IMR-90 (cell line): ENCODE results near the gene COLQ. TPM values are rescaled to one million over a fixed set of nuclear protein-coding genes. Genes with fewer than 3 reads are reported as not detected.

Source experiments
- ATAC-seq: fragments of 200-7000 bp; cut with Tn5 transposase; 2 replicates; pipeline ENCODE4 v1.9.1; 2020; ENCODE audit warnings: low read depth, mild to moderate bottlenecking, moderate library complexity
- BruUV-seq: library from RNA; stranded (reverse); fragments of 400-500 nt; replicated peaks from 2 replicates; lab custom pipeline; 2021; lab: Mats Ljungman, UMichigan
- CTCF ChIA-PET: fragments of 300-600 bp; formaldehyde crosslinking; extraction: SDS; loops from one replicate; lab custom pipeline; 2021; ENCODE audit warnings: antibody characterized with exemption; lab: Yijun Ruan, JAX
- POLR2A ChIA-PET: fragments of 300-600 bp; sonication (Branson Sonifier 250); formaldehyde crosslinking; loops from one replicate; lab custom pipeline; 2022; ENCODE audit warnings: antibody characterized with exemption; ENCODE audit not compliant: unreplicated experiment; lab: Charles Lee
- DNase-seq: peaks from one replicate; pipeline ENCODE4 v3.0.0; 2013
- H2AFZ ChIP-seq: replicated peaks from 2 replicates; pipeline ENCODE3; 2013; ENCODE audit warnings: low read length, mild to moderate bottlenecking; ENCODE audit not compliant: poor library complexity
- H2AK5ac ChIP-seq: 2 replicates; pipeline ENCODE4 v1.6.1; 2013; ENCODE audit warnings: low read depth, low read length, inconsistent platforms
- H2AK9ac ChIP-seq: replicated peaks from 2 replicates; pipeline ENCODE3; 2013; ENCODE audit warnings: mild to moderate bottlenecking, low read depth, low read length, moderate library complexity; ENCODE audit not compliant: poor library complexity
- H2BK120ac ChIP-seq: 2 replicates; pipeline ENCODE4 v1.6.1; 2013; ENCODE audit warnings: low read depth, low read length, inconsistent platforms
- H2BK15ac ChIP-seq: 3 replicates; pipeline ENCODE4 v1.6.1; 2013; ENCODE audit warnings: low read depth, low read length, inconsistent platforms
- H2BK20ac ChIP-seq: 2 replicates; pipeline ENCODE4 v1.6.1; 2013; ENCODE audit warnings: low read depth, mild to moderate bottlenecking, inconsistent platforms, low read length, moderate library complexity
- H2BK5ac ChIP-seq: 2 replicates; pipeline ENCODE4 v1.6.1; 2013; ENCODE audit warnings: mild to moderate bottlenecking, low read depth, low read length, inconsistent platforms; ENCODE audit not compliant: poor library complexity, severe bottlenecking
- H3K14ac ChIP-seq: replicated peaks from 2 replicates; pipeline ENCODE4 v1.6.1; 2013; ENCODE audit warnings: low read depth, low read length, inconsistent platforms
- H3K18ac ChIP-seq: 2 replicates; pipeline ENCODE4 v1.6.1; 2013; ENCODE audit warnings: low read depth, low read length, control low read depth
- H3K23ac ChIP-seq: 2 replicates; pipeline ENCODE4 v1.6.1; 2013; ENCODE audit warnings: low read depth, low read length, inconsistent platforms
- H3K27ac ChIP-seq: 2 replicates; pipeline ENCODE4 v1.5.1; 2013; ENCODE audit warnings: mild to moderate bottlenecking, control low read depth, low read length; ENCODE audit not compliant: insufficient read depth
- H3K27me3 ChIP-seq: 2 replicates; pipeline ENCODE4 v1.6.1; 2013; ENCODE audit warnings: low read length; ENCODE audit not compliant: control insufficient read depth, insufficient read depth
- H3K36me3 ChIP-seq: 2 replicates; pipeline ENCODE4 v1.6.1; 2013; ENCODE audit warnings: low read length, mixed read lengths; ENCODE audit not compliant: control insufficient read depth, insufficient read depth
- H3K4ac ChIP-seq: 2 replicates; pipeline ENCODE4 v1.6.1; 2013; ENCODE audit warnings: low read depth, low read length, inconsistent platforms
- H3K4me1 ChIP-seq: 2 replicates; pipeline ENCODE4 v1.6.1; 2013; ENCODE audit warnings: low read length, mixed read lengths; ENCODE audit not compliant: control insufficient read depth, insufficient read depth
- H3K4me2 ChIP-seq: 2 replicates; pipeline ENCODE4 v1.6.1; 2013; ENCODE audit warnings: low read depth, mild to moderate bottlenecking, control low read depth, low read length, moderate library complexity
- H3K4me3 ChIP-seq: 2 replicates; pipeline ENCODE4 v1.5.1; 2013; ENCODE audit warnings: low read depth, mild to moderate bottlenecking, control low read depth, low read length, moderate library complexity; ENCODE audit not compliant: insufficient read depth
- H3K56ac ChIP-seq: 2 replicates; pipeline ENCODE4 v1.6.1; 2013; ENCODE audit warnings: low read length, inconsistent platforms; ENCODE audit not compliant: insufficient read depth; ENCODE audit errors: extremely low read depth
- H3K79me1 ChIP-seq, 2 experiments: 2 replicates each; pipeline ENCODE4 v1.6.1; 2013; ENCODE audit warnings: low read length in 2 of 2, inconsistent platforms in 1 of 2, low read depth in 1 of 2
- H3K9ac ChIP-seq: 2 replicates; pipeline ENCODE4 v1.6.1; 2013; ENCODE audit warnings: low read depth, low read length, control low read depth
- H3K9me1 ChIP-seq: 2 replicates; pipeline ENCODE4 v1.6.1; 2013; ENCODE audit warnings: low read length, inconsistent platforms; ENCODE audit not compliant: insufficient read depth
- H3K9me3 ChIP-seq: 2 replicates; pipeline ENCODE4 v1.6.1; 2013; ENCODE audit warnings: low read length; ENCODE audit not compliant: control insufficient read depth, insufficient read depth
- H4K20me1 ChIP-seq: 2 replicates; pipeline ENCODE4 v1.6.1; 2013; ENCODE audit warnings: low read length, inconsistent platforms; ENCODE audit not compliant: insufficient read depth
- H4K5ac ChIP-seq: 2 replicates; pipeline ENCODE4 v1.6.1; 2013; ENCODE audit warnings: mild to moderate bottlenecking, low read depth, low read length, control low read depth
- H4K8ac ChIP-seq, 2 experiments: 2 replicates each; pipeline ENCODE4 v1.6.1; 2013; ENCODE audit warnings: low read depth in 2 of 2, low read length in 2 of 2, control low read depth in 1 of 2, inconsistent platforms in 1 of 2
- H4K91ac ChIP-seq: 2 replicates; pipeline ENCODE4 v1.6.1; 2013; ENCODE audit warnings: low read depth, low read length, inconsistent platforms; ENCODE audit not compliant: insufficient read depth
- BHLHE40 ChIP-seq: fragments of 150-350 bp; IDR thresholded peaks from 2 replicates; pipeline ENCODE4 v1.6.1; 2016; ENCODE audit warnings: mild to moderate bottlenecking, low read depth, low read length
- CEBPB ChIP-seq: IDR thresholded peaks from 2 replicates; pipeline ENCODE4 v1.6.1; 2012; ENCODE audit warnings: low read depth, low read length, improper control_type of control experiment
- CHD1 ChIP-seq: IDR thresholded peaks from 2 replicates; pipeline ENCODE4 v1.6.1; 2012; ENCODE audit warnings: low read depth, low read length, improper control_type of control experiment
- FOS ChIP-seq: fragments of 150-350 bp; IDR thresholded peaks from 2 replicates; pipeline ENCODE4 v1.6.1; 2016; ENCODE audit warnings: low read depth, low read length
- MAFK ChIP-seq: IDR thresholded peaks from 2 replicates; pipeline ENCODE4 v1.6.1; 2012; ENCODE audit warnings: low read depth, low read length, improper control_type of control experiment
- MAZ ChIP-seq: IDR thresholded peaks from 2 replicates; pipeline ENCODE4 v1.6.1; 2012; ENCODE audit warnings: low read depth, mild to moderate bottlenecking, low read length, improper control_type of control experiment, moderate library complexity, borderline replicate concordance
- MXI1 ChIP-seq: IDR thresholded peaks from 2 replicates; pipeline ENCODE4 v1.6.1; 2012; ENCODE audit warnings: low read depth, mild to moderate bottlenecking, low read length, moderate library complexity, borderline replicate concordance
- NFE2L2 ChIP-seq: fragments of 150-350 bp; IDR thresholded peaks from 2 replicates; pipeline ENCODE4 v1.6.1; 2016; ENCODE audit warnings: low read depth, mild to moderate bottlenecking, low read length
- POLR2A ChIP-seq: IDR thresholded peaks from 2 replicates; pipeline ENCODE4 v1.6.1; 2012; ENCODE audit warnings: mild to moderate bottlenecking, low read depth, low read length
- RCOR1 ChIP-seq: IDR thresholded peaks from 2 replicates; pipeline ENCODE4 v1.6.1; 2012; ENCODE audit warnings: mild to moderate bottlenecking, low read length, improper control_type of control experiment; ENCODE audit not compliant: insufficient replicate concordance
- SMC3 ChIP-seq: fragments of 150-350 bp; IDR thresholded peaks from 2 replicates; pipeline ENCODE4 v1.6.1; 2016; ENCODE audit warnings: low read depth, mild to moderate bottlenecking, antibody characterized with exemption, low read length, moderate library complexity
- WGBS, 2 experiments: methylation state at CpG; one replicate each; pipeline versions ENCODE4 v1.1.5 to v1.1.7; 2013; ENCODE audit warnings: missing lambda C conversion rate in 2 of 2; ENCODE audit not compliant: insufficient read length in 1 of 2; ENCODE audit errors: extremely low coverage in 2 of 2; 5-methylcytosine and 5-hydroxymethylcytosine counted together
- dilution Hi-C: fragments of 300-500 bp; cut with HindIII; formaldehyde crosslinking; loops from one replicate; pipeline ENCODE4 v1.14.3; 2018; ENCODE audit warnings: low sequenced_read_pairs; ENCODE audit not compliant: unreplicated experiment
- in situ Hi-C: fragments of 300-500 bp; cut with MboI; formaldehyde crosslinking; loops from 3 replicates; pipeline ENCODE4 v1.14.3; 2019; ENCODE audit warnings: low sequenced_read_pairs, inconsistent platforms, mixed read lengths
- intact Hi-C: fragments of 100-400 bp; cut with micrococcal nuclease; formaldehyde crosslinking; loops from 2 replicates; pipeline ENCODE4 v1.10.0; 2022
- polyA plus RNA-seq, 3 experiments: library from polyadenylated mRNA; depleted of rRNA; stranded (reverse); fragments of >200 nt; gene quantifications; 2 replicates each; pipeline ENCODE4 v1.2.3, GENCODE V29; 2012; ENCODE audit warnings: low replicate concordance in 1 of 3
- total RNA-seq: library from RNA; depleted of rRNA; stranded (reverse); fragments of >200 nt; gene quantifications from 2 replicates; pipeline ENCODE4 v1.2.3, GENCODE V29; 2012
- TF ChIP-seq, protein P1 (sequence below): conservative IDR thresholded peaks from 2 replicates; pipeline ENCODE4 v1.5.1; 2012; ENCODE audit warnings: mild to moderate bottlenecking, low read depth, low read length, improper control_type of control experiment
- TF ChIP-seq, protein P2 (sequence below): fragments of 150-350 bp; IDR thresholded peaks from 2 replicates; pipeline ENCODE4 v1.6.1; 2016; ENCODE audit warnings: low read depth, mild to moderate bottlenecking, low read length, moderate library complexity, borderline replicate concordance

The COLQ gene
- total and polyA plus RNA-seq, 2 of the 4 experiments (the other 2 are of a cell fraction), result 0.18 to 0.65 TPM

DNA sequence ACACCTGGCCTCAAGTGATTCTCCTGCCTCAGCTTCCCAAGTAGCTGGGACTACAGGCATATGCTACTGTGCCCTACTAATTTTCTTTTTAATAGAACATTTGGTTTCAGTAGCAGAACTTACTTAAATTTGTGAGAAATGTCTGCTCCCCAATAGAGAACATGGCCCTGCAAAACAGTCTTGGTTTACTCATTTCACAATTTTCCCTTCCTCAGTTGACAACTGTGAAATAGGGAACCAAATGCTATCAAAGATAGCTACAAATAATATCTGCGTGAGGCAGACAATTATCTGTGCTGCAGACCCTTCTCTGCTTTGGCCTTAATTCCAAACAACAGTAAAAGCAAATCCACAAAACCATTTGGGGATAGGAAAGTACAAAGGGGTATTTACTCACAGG lies 116.7 kb downstream of the COLQ start:
- no peak overlapping the region for H4K91ac ChIP-seq

More for the DNA sequence above, 116.7 kb downstream of the COLQ start:
- no peak overlapping the region for H2BK20ac ChIP-seq
- no peak overlapping the region for H3K23ac ChIP-seq
- ATAC-seq (no peak), DNase-seq (no peak)
- H3K27me3 ChIP-seq, result no peaks in the 10 kb centered on the region
- intact Hi-C loops, result loop anchor here (1.0 to 10.0 kb wide), 3 partner anchors 136 to 300 kb away; no protein-coding TSS in a partner anchor
- no peak overlapping the region for H2AK9ac ChIP-seq
- H3K79me1 ChIP-seq, result no peaks in the 10 kb centered on the region
- no peak overlapping the region for H3K18ac ChIP-seq
- H2BK5ac ChIP-seq, result no peak overlapping the region
- H3K4me3 ChIP-seq, result no peak overlapping the region
- H2BK120ac ChIP-seq, result no peak overlapping the region
- no peak overlapping the region for H3K9ac ChIP-seq
- no peaks in the 10 kb centered on the region for H3K9me3 ChIP-seq
- no peak overlapping the region for H2BK15ac ChIP-seq
- no peak overlapping the region for H4K5ac ChIP-seq
- no peak overlapping the region for H2AFZ ChIP-seq
- no peaks in the 10 kb centered on the region for H3K4me1 ChIP-seq
- 0 out of 2 replicates have a peak, but pooled peaks cover 3% of the 10 kb centered on the region for H3K9me1 ChIP-seq
- no CpG with 5 or more reads among the region's 1 CpG for WGBS, 2 experiments
- H3K36me3 ChIP-seq, result peaks cover 6% of the 10 kb centered on the region; the same call in 1 of the 2 replicates
- ChIA-PET CTCF (interaction anchor here (0.7 to 1.9 kb wide), 10 partner anchors 15 to 296 kb away, joined by 3 to 25 read pairs (median 4); no protein-coding TSS in a partner anchor), POLR2A (no interaction called here)
- no peak overlapping the region for H3K27ac ChIP-seq
- H3K14ac ChIP-seq, result no peak overlapping the region
- H4K8ac ChIP-seq, result no peak overlapping the region
- dilution Hi-C loops, result no loop called here
- no peak overlapping the region for H2AK5ac ChIP-seq
- no peak overlapping the region for H3K4me2 ChIP-seq
- no peaks in the 10 kb centered on the region for H4K20me1 ChIP-seq
- no peak overlapping the region for H3K56ac ChIP-seq
- H3K4ac ChIP-seq, result no peak overlapping the region
- no peak for TF ChIP-seq MXI1
- no peak for TF ChIP-seq BHLHE40
- no peak for TF ChIP-seq CHD1
- TF ChIP-seq POLR2A, result no peak
- no peak for TF ChIP-seq RCOR1
- no peak for TF ChIP-seq CEBPB
- TF ChIP-seq MAFK, result no peak
- TF ChIP-seq NFE2L2, result no peak
- TF ChIP-seq, protein P1, sequence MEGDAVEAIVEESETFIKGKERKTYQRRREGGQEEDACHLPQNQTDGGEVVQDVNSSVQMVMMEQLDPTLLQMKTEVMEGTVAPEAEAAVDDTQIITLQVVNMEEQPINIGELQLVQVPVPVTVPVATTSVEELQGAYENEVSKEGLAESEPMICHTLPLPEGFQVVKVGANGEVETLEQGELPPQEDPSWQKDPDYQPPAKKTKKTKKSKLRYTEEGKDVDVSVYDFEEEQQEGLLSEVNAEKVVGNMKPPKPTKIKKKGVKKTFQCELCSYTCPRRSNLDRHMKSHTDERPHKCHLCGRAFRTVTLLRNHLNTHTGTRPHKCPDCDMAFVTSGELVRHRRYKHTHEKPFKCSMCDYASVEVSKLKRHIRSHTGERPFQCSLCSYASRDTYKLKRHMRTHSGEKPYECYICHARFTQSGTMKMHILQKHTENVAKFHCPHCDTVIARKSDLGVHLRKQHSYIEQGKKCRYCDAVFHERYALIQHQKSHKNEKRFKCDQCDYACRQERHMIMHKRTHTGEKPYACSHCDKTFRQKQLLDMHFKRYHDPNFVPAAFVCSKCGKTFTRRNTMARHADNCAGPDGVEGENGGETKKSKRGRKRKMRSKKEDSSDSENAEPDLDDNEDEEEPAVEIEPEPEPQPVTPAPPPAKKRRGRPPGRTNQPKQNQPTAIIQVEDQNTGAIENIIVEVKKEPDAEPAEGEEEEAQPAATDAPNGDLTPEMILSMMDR, result no peak
- TF ChIP-seq SMC3, result no peak
- no peak for TF ChIP-seq FOS
- TF ChIP-seq, protein P2, sequence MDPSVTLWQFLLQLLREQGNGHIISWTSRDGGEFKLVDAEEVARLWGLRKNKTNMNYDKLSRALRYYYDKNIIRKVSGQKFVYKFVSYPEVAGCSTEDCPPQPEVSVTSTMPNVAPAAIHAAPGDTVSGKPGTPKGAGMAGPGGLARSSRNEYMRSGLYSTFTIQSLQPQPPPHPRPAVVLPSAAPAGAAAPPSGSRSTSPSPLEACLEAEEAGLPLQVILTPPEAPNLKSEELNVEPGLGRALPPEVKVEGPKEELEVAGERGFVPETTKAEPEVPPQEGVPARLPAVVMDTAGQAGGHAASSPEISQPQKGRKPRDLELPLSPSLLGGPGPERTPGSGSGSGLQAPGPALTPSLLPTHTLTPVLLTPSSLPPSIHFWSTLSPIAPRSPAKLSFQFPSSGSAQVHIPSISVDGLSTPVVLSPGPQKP, result no peak
- TF ChIP-seq MAZ, result no peak
- no TSS peak for BruUV-seq
- in situ Hi-C loops, result no loop called here
